GM06990 (cell line): Measurements from ENCODE around the gene FXN.

Experiments used
- DNase-seq: peaks from one replicate; pipeline ENCODE4 v3.0.0-alpha.2; 2011; ENCODE audit not compliant: insufficient read length; ENCODE audit errors: extremely low read depth
- H3K27me3 ChIP-seq: replicated peaks from 2 replicates; pipeline ENCODE4 v1.6.0; 2011; ENCODE audit warnings: low read length; ENCODE audit not compliant: control insufficient read depth, insufficient read depth
- H3K36me3 ChIP-seq: 2 replicates; pipeline ENCODE4 v1.5.1; 2011; ENCODE audit warnings: low read length; ENCODE audit not compliant: control insufficient read depth, insufficient read depth
- H3K4me3 ChIP-seq: replicated peaks from 2 replicates; pipeline ENCODE4 v1.5.1; 2011; ENCODE audit warnings: low read depth, mild to moderate bottlenecking, control low read depth, low read length
- TF ChIP-seq, protein P1 (sequence below): IDR thresholded peaks from 2 replicates; pipeline ENCODE4 v1.5.1; 2011; ENCODE audit warnings: low read length, control low read depth, mild to moderate bottlenecking, inconsistent platforms; ENCODE audit not compliant: insufficient read depth, poor library complexity, severe bottlenecking

FXN gene

DNA sequence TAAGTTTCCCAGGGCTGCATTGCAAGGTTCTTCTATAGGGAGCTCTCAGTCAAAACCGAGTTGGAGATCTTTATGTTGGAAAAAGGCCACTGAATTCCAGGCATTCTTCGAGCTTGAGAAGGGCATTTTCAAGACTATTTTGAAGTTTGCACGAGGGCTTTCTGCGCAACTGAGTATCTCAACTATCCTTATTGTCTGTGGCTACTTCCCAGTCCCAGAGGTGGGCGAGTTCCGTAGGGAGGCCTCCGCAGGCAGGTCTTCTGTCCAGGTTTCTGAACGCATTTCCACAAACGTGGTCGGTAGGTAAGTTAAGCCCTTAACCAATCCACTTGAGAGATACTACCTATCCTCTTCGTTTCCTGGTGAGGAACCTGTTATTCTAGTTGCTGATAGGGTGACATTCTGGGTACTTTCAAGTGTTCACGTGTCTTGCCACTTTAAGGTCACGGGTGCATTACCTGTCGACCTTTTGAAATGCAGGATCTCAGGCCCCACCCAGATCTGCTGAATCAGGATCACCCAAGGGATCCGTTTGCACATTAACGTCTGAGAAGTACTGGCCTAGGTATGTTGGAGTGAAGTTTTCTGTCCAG, 87.1 kb downstream of the FXN start:
- H3K27me3 ChIP-seq, result no peaks in the 10 kb centered on the region
- peak overlapping the region; percentile 59 for H3K4me3 ChIP-seq
- TF ChIP-seq, protein P1, sequence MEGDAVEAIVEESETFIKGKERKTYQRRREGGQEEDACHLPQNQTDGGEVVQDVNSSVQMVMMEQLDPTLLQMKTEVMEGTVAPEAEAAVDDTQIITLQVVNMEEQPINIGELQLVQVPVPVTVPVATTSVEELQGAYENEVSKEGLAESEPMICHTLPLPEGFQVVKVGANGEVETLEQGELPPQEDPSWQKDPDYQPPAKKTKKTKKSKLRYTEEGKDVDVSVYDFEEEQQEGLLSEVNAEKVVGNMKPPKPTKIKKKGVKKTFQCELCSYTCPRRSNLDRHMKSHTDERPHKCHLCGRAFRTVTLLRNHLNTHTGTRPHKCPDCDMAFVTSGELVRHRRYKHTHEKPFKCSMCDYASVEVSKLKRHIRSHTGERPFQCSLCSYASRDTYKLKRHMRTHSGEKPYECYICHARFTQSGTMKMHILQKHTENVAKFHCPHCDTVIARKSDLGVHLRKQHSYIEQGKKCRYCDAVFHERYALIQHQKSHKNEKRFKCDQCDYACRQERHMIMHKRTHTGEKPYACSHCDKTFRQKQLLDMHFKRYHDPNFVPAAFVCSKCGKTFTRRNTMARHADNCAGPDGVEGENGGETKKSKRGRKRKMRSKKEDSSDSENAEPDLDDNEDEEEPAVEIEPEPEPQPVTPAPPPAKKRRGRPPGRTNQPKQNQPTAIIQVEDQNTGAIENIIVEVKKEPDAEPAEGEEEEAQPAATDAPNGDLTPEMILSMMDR, result no peak
- DNase-seq, result no peak
- H3K36me3 ChIP-seq, result no peaks in the 10 kb centered on the region

GRCh38 chr9:69130456-69131441, 95.2 kb downstream of the FXN start:
- no peak for DNase-seq
- TF ChIP-seq, protein P1, result no peak

GRCh38 chr9:69131682-69132081, 96.1 kb downstream of the FXN start:
- no peak for DNase-seq
- Histone ChIP-seq H3K27me3 (no peaks in the 10 kb centered on the region), H3K36me3 (no peaks in the 10 kb centered on the region), H3K4me3 (no peak overlapping the region)
- TF ChIP-seq, protein P1, result no peak

More at GRCh38 chr9:69130456-69131441, 95.2 kb downstream of the FXN start:
- Histone ChIP-seq H3K4me3 (no peak overlapping the region), H3K27me3 (no peaks in the 10 kb centered on the region), H3K36me3 (no peaks in the 10 kb centered on the region)

DNA sequence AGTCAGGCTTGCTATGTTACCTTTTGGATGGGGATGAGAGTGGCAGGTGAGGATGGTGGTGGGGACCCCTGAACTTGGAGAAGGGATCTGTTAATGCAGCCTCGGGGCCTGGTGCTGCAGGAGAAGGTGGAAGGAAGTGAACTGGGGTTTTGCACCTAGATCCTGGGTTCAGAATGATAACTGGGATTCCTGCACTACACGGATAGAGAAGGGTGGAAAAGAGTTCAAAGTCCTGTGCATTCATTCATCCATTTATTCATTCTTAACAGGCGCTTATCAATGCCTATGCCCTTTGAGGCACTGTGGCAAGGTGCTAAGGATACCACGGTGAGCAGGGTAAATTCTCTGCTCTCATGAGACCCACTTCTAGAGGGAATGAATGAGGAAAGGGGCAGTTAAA, 96.8 kb downstream of the FXN start:
- TF ChIP-seq, protein P1, result no peak
- Histone ChIP-seq H3K27me3 (no peaks in the 10 kb centered on the region), H3K36me3 (no peaks in the 10 kb centered on the region), H3K4me3 (no peak overlapping the region)
- no peak for DNase-seq

GRCh38 chr9:69134412-69134811, 98.9 kb downstream of the FXN start:
- Histone ChIP-seq H3K36me3 (no peaks in the 10 kb centered on the region), H3K27me3 (no peaks in the 10 kb centered on the region), H3K4me3 (no peak overlapping the region)
- TF ChIP-seq, protein P1, result no peak
- no peak for DNase-seq
